Measurements from ENCODE around the gene STAM. TPM values are rescaled to one million over a fixed set of nuclear protein-coding genes. Genes with fewer than 3 reads are reported as not detected.
A peak's percentile ranks its signal among the peaks of the same experiment; 100 is the strongest.
"Not testable (repeated sequence)": the region's sequence is repeated elsewhere in the genome, so short reads cannot be mapped to it uniquely, and the experiment has no call there.

STAM gene
- total RNA-seq, 2 experiments from 2014 or later = 24.5 to 29.9 TPM

- CTCF ChIA-PET = interaction anchor here (1.2 kb wide), 1 partner anchor 16 kb away, joined by 3 read pairs; no protein-coding TSS in a partner anchor
Measured at GRCh38 chr10:17622061-17622460, 21.9 kb upstream of the STAM start.

GRCh38 chr10:17624996-17625395, 19.0 kb upstream of the STAM start:
- Mint-ChIP-seq H3K27me3 (peaks cover 14% of the 10 kb centered on the region), H3K9me3 (no peaks in the 10 kb centered on the region), H3K36me3 (no peaks in the 10 kb centered on the region), H3K4me3 (no peak overlapping the region), H3K27ac (no peak overlapping the region), H3K4me1 (ENCODE audit: low read depth) (no peaks in the 10 kb centered on the region)
- ChIA-PET POLR2A (no interaction called here), CTCF (no interaction called here)
- no peak for DNase-seq
- intact Hi-C loops (cut with micrococcal nuclease) = no loop called here

More at GRCh38 chr10:17622061-17622460, 21.9 kb upstream of the STAM start:
- Mint-ChIP-seq H3K27ac (no peak overlapping the region), H3K4me1 (ENCODE audit: low read depth) (peaks cover 4% of the 10 kb centered on the region), H3K27me3 (peaks cover 29% of the 10 kb centered on the region), H3K4me3 (no peak overlapping the region), H3K36me3 (no peaks in the 10 kb centered on the region), H3K9me3 (no peaks in the 10 kb centered on the region)
- POLR2A ChIA-PET = no interaction called here
- intact Hi-C loops (cut with micrococcal nuclease) = no loop called here
- DNase-seq = no peak

GRCh38 chr10:17626656-17627055, 17.3 kb upstream of the STAM start:
- Mint-ChIP-seq H3K27ac (no peak overlapping the region), H3K27me3 (peaks cover 14% of the 10 kb centered on the region), H3K9me3 (no peaks in the 10 kb centered on the region), H3K4me3 (no peak overlapping the region), H3K4me1 (ENCODE audit: low read depth) (no peaks in the 10 kb centered on the region), H3K36me3 (no peaks in the 10 kb centered on the region)
- ChIA-PET CTCF (interaction anchor here (0.6 to 1.0 kb wide), 2 partner anchors 110 to 112 kb away, joined by 3 to 4 read pairs; no protein-coding TSS in a partner anchor), POLR2A (no interaction called here)
- DNase-seq = no peak
- intact Hi-C loops (cut with micrococcal nuclease) = no loop called here

- H3K36me3 Mint-ChIP-seq; H3K9me3 Mint-ChIP-seq; CTCF ChIA-PET; intact Hi-C loops (cut with micrococcal nuclease); POLR2A ChIA-PET; DNase-seq; H3K4me3 Mint-ChIP-seq; H3K27me3 Mint-ChIP-seq; H3K4me1 Mint-ChIP-seq (ENCODE audit: low read depth); H3K27ac Mint-ChIP-seq: not testable (repeated sequence)
Measured at GRCh38 chr10:17632590-17632989, 11.4 kb upstream of the STAM start.

- H3K4me1 Mint-ChIP-seq (ENCODE audit: low read depth) = no peaks in the 10 kb centered on the region
- POLR2A ChIA-PET = no interaction called here
- H3K27ac Mint-ChIP-seq = no peak overlapping the region
- H3K9me3 Mint-ChIP-seq = no peaks in the 10 kb centered on the region
- no peak for DNase-seq
- intact Hi-C loops (cut with micrococcal nuclease) = no loop called here
- no peaks in the 10 kb centered on the region for H3K36me3 Mint-ChIP-seq
- H3K4me3 Mint-ChIP-seq = no peak overlapping the region
- CTCF ChIA-PET = no interaction called here
- no peaks in the 10 kb centered on the region for H3K27me3 Mint-ChIP-seq
Measured at GRCh38 chr10:17633353-17633752, 10.6 kb upstream of the STAM start.

GRCh38 chr10:17637869-17638268, 6.1 kb upstream of the STAM start:
- intact Hi-C loops (cut with micrococcal nuclease) = no loop called here
- Mint-ChIP-seq H3K4me3 (no peak overlapping the region), H3K27me3 (no peaks in the 10 kb centered on the region), H3K9me3 (no peaks in the 10 kb centered on the region), H3K27ac (no peak overlapping the region), H3K36me3 (peaks cover 2% of the 10 kb centered on the region), H3K4me1 (ENCODE audit: low read depth) (peaks cover 12% of the 10 kb centered on the region)
- POLR2A ChIA-PET = no interaction called here
- CTCF ChIA-PET = no interaction called here
- DNase-seq = no peak

- no peaks in the 10 kb centered on the region for H3K27me3 Mint-ChIP-seq
- no peaks in the 10 kb centered on the region for H3K9me3 Mint-ChIP-seq
- ChIA-PET CTCF (no interaction called here), POLR2A (no interaction called here)
- H3K36me3 Mint-ChIP-seq = peaks cover 6% of the 10 kb centered on the region
- intact Hi-C loops (cut with micrococcal nuclease) = loop anchor here (5.0 kb wide), 2 partner anchors 128 to 188 kb away; partner anchors contain the start of gene ST8SIA6
- peaks cover 23% of the 10 kb centered on the region for H3K4me1 Mint-ChIP-seq (ENCODE audit: low read depth)
- DNase-seq = no peak
- H3K4me3 Mint-ChIP-seq = no peak overlapping the region
- no peak overlapping the region for H3K27ac Mint-ChIP-seq
Measured at GRCh38 chr10:17640331-17640816, 3.6 kb upstream of the STAM start.

GRCh38 chr10:17643339-17643754, 604 bp upstream of the STAM start:
- no peaks in the 10 kb centered on the region for H3K27me3 Mint-ChIP-seq
- POLR2A ChIA-PET = interaction anchor here (1.1 to 2.0 kb wide), 8 partner anchors 20 to 413 kb away, joined by 3 to 10 read pairs (median 6); partner anchors contain the start of gene HACD1
- H3K4me1 Mint-ChIP-seq (ENCODE audit: low read depth) = peaks cover 48% of the 10 kb centered on the region
- peak overlapping the region; percentile 99 for H3K27ac Mint-ChIP-seq
- intact Hi-C loops (cut with micrococcal nuclease) = loop anchor here (5.0 kb wide), 2 partner anchors 131 to 191 kb away; partner anchors contain the start of gene ST8SIA6
- peaks cover 16% of the 10 kb centered on the region for H3K36me3 Mint-ChIP-seq
- H3K9me3 Mint-ChIP-seq = peaks cover 3% of the 10 kb centered on the region
- H3K4me3 Mint-ChIP-seq = peak overlapping the region; percentile 95
- CTCF ChIA-PET = interaction anchor here (1.0 to 2.0 kb wide), 10 partner anchors 8 to 94 kb away, joined by 3 to 8 read pairs (median 4); partner anchors contain the start of gene HACD1
- DNase-seq = no peak

GRCh38 chr10:17644485-17644943, 563 bp downstream of the STAM start:
- H3K27ac Mint-ChIP-seq = peak overlapping the region; percentile 99
- intact Hi-C loops (cut with micrococcal nuclease) = loop anchor here (1.0 to 5.0 kb wide), 7 partner anchors 27 to 1015 kb away; partner anchors contain the start of genes ARL5B, HACD1, RSU1 and ST8SIA6
- peak overlapping the region; percentile 95 for H3K4me3 Mint-ChIP-seq
- peaks cover 3% of the 10 kb centered on the region for H3K9me3 Mint-ChIP-seq
- H3K36me3 Mint-ChIP-seq = peaks cover 19% of the 10 kb centered on the region
- no peak for DNase-seq
- no peaks in the 10 kb centered on the region for H3K27me3 Mint-ChIP-seq
- CTCF ChIA-PET = interaction anchor here (1.0 to 2.0 kb wide), 8 partner anchors 25 to 268 kb away, joined by 3 to 8 read pairs (median 4); partner anchors contain the start of gene HACD1
- POLR2A ChIA-PET = interaction anchor here (0.7 to 2.0 kb wide), 10 partner anchors 13 to 1014 kb away, joined by 3 to 10 read pairs (median 4); partner anchors contain the start of gene RSU1
- H3K4me1 Mint-ChIP-seq (ENCODE audit: low read depth) = peaks cover 57% of the 10 kb centered on the region

- Mint-ChIP-seq H3K27ac (peak overlapping the region; percentile 95), H3K4me1 (ENCODE audit: low read depth) (peaks cover 69% of the 10 kb centered on the region), H3K4me3 (peak overlapping the region; percentile 95), H3K36me3 (peaks cover 25% of the 10 kb centered on the region), H3K9me3 (peaks cover 3% of the 10 kb centered on the region), H3K27me3 (no peaks in the 10 kb centered on the region)
- DNase-seq = peak; percentile 16
- ChIA-PET CTCF (interaction anchor here (1.0 to 1.3 kb wide), 2 partner anchors 28 to 98 kb away, joined by 3 read pairs; partner anchors contain the start of gene HACD1), POLR2A (interaction anchor here (0.9 to 1.3 kb wide), 2 partner anchors 38 to 828 kb away, joined by 4 read pairs; partner anchors contain the start of gene RSU1)
- intact Hi-C loops (cut with micrococcal nuclease) = loop anchor here (1.0 to 5.0 kb wide), 4 partner anchors 24 to 417 kb away; partner anchors contain the start of gene VIM
Measured at GRCh38 chr10:17645621-17646345, 1.8 kb downstream of the STAM start.

- no peaks in the 10 kb centered on the region for H3K27me3 Mint-ChIP-seq
- H3K27ac Mint-ChIP-seq = peak overlapping the region; percentile 65
- H3K9me3 Mint-ChIP-seq = peaks cover 3% of the 10 kb centered on the region
- intact Hi-C loops (cut with micrococcal nuclease) = loop anchor here (5.0 kb wide), 1 partner anchor 220 kb away; no protein-coding TSS in a partner anchor
- peak overlapping the region; percentile 25 for H3K4me3 Mint-ChIP-seq
- peaks cover 33% of the 10 kb centered on the region for H3K36me3 Mint-ChIP-seq
- ChIA-PET POLR2A (interaction anchor here (0.7 to 1.6 kb wide), 2 partner anchors 27 to 1843 kb away, joined by 3 to 5 read pairs; no protein-coding TSS in a partner anchor), CTCF (interaction anchor here (1.2 to 1.5 kb wide), 2 partner anchors 29 to 95 kb away, joined by 3 to 7 read pairs; no protein-coding TSS in a partner anchor)
- no peak for DNase-seq
- peaks cover 75% of the 10 kb centered on the region for H3K4me1 Mint-ChIP-seq (ENCODE audit: low read depth)
Measured at GRCh38 chr10:17647326-17647725, 3.4 kb downstream of the STAM start.
